H9 (cell line): ENCODE data around the gene IGF2. TPM values are rescaled to one million over a fixed set of nuclear protein-coding genes. Genes with fewer than 3 reads are reported as not detected.

ENCODE experiments used
- DNase-seq: peaks from one replicate; pipeline ENCODE4 v3.0.0-alpha.2; 2017
- H2AFZ ChIP-seq: one replicate; pipeline ENCODE4 v1.6.1; 2013; ENCODE audit warnings: mild to moderate bottlenecking, low read length, control low read depth, moderate library complexity
- H2AK5ac ChIP-seq: 2 replicates; pipeline ENCODE4 v1.6.1; 2013; ENCODE audit warnings: low read length, control low read depth, mixed read lengths; ENCODE audit not compliant: insufficient read length
- H2BK120ac ChIP-seq: one replicate; pipeline ENCODE4 v1.6.1; 2013; ENCODE audit warnings: low read depth, mild to moderate bottlenecking, low read length, control low read depth, inconsistent platforms; ENCODE audit not compliant: poor library complexity, severe bottlenecking
- H2BK12ac ChIP-seq: 2 replicates; pipeline ENCODE4 v1.6.1; 2013; ENCODE audit warnings: low read length, control low read depth, mixed read lengths, low read depth; ENCODE audit not compliant: insufficient read length
- H2BK15ac ChIP-seq: 2 replicates; pipeline ENCODE4 v1.6.1; 2013; ENCODE audit warnings: low read depth, low read length, control low read depth
- H2BK20ac ChIP-seq: one replicate; pipeline ENCODE4 v1.6.1; 2013; ENCODE audit warnings: low read depth, mild to moderate bottlenecking, low read length, control low read depth, inconsistent platforms; ENCODE audit not compliant: poor library complexity, severe bottlenecking
- H2BK5ac ChIP-seq: 2 replicates; pipeline ENCODE4 v1.6.1; 2013; ENCODE audit warnings: low read length, control low read depth, mixed read lengths; ENCODE audit not compliant: insufficient read length
- H3K14ac ChIP-seq: 2 replicates; pipeline ENCODE4 v1.6.1; 2013; ENCODE audit warnings: low read length, control low read depth; ENCODE audit not compliant: insufficient read depth
- H3K18ac ChIP-seq: 2 replicates; pipeline ENCODE4 v1.6.1; 2013; ENCODE audit warnings: low read depth, mild to moderate bottlenecking, mixed read lengths, low read length, control low read depth; ENCODE audit not compliant: insufficient read length
- H3K23ac ChIP-seq: 2 replicates; pipeline ENCODE4 v1.6.1; 2013; ENCODE audit warnings: low read length, control low read depth, mixed read lengths, low read depth; ENCODE audit not compliant: insufficient read length
- H3K23me2 ChIP-seq: 2 replicates; pipeline ENCODE4 v1.6.1; 2013; ENCODE audit warnings: low read depth, mild to moderate bottlenecking, mixed read lengths, low read length, control low read depth; ENCODE audit not compliant: insufficient read length, poor library complexity, severe bottlenecking
- H3K27ac ChIP-seq: 2 replicates; pipeline ENCODE4 v1.5.1; 2013; ENCODE audit warnings: low read length, control low read depth, mixed read lengths, low read depth; ENCODE audit not compliant: insufficient read length
- H3K27me3 ChIP-seq: 2 replicates; pipeline ENCODE4 v1.6.1; 2013; ENCODE audit warnings: low read length, control low read depth, inconsistent platforms; ENCODE audit not compliant: insufficient read depth
- H3K4ac ChIP-seq: 2 replicates; pipeline ENCODE4 v1.6.1; 2013; ENCODE audit warnings: low read depth, mild to moderate bottlenecking, control low read depth, inconsistent platforms, low read length, moderate library complexity
- H3K4me1 ChIP-seq: 2 replicates; pipeline ENCODE4 v1.6.1; 2013; ENCODE audit warnings: low read length, control low read depth, inconsistent platforms; ENCODE audit not compliant: insufficient read depth
- H3K4me2 ChIP-seq: 2 replicates; pipeline ENCODE4 v1.6.1; 2013; ENCODE audit warnings: low read length, control low read depth, mixed read lengths; ENCODE audit not compliant: insufficient read length, insufficient read depth
- H3K56ac ChIP-seq: 2 replicates; pipeline ENCODE4 v1.6.1; 2013; ENCODE audit warnings: low read depth, mild to moderate bottlenecking, mixed read lengths, low read length, control low read depth; ENCODE audit not compliant: insufficient read length
- H3K79me1 ChIP-seq: 2 replicates; pipeline ENCODE4 v1.6.1; 2013; ENCODE audit warnings: low read depth, mild to moderate bottlenecking, moderate library complexity, low read length, control low read depth, inconsistent platforms; ENCODE audit not compliant: insufficient read depth, poor library complexity, severe bottlenecking
- H3K79me2 ChIP-seq: 2 replicates; pipeline ENCODE4 v1.6.1; 2013; ENCODE audit warnings: low read length, control low read depth, inconsistent platforms; ENCODE audit not compliant: insufficient read depth
- H3K9ac ChIP-seq: 2 replicates; pipeline ENCODE4 v1.6.1; 2013; ENCODE audit warnings: low read length, control low read depth, mixed read lengths; ENCODE audit not compliant: insufficient read length; ENCODE audit errors: extremely low read depth
- H3K9me3 ChIP-seq: one replicate; pipeline ENCODE4 v1.6.1; 2013; ENCODE audit warnings: low read depth, low read length, inconsistent platforms; ENCODE audit not compliant: control insufficient read depth
- H3T11ph ChIP-seq: one replicate; pipeline ENCODE4 v1.6.1; 2013; ENCODE audit warnings: mild to moderate bottlenecking, low read length, control low read depth, inconsistent platforms
- H4K20me1 ChIP-seq: one replicate; pipeline ENCODE4 v1.6.1; 2013; ENCODE audit not compliant: control insufficient read depth, insufficient read length, insufficient read depth
- H4K5ac ChIP-seq: 2 replicates; pipeline ENCODE4 v1.6.1; 2013; ENCODE audit warnings: low read depth, mild to moderate bottlenecking, mixed read lengths, low read length, control low read depth; ENCODE audit not compliant: insufficient read length
- H4K8ac ChIP-seq: replicated peaks from 2 replicates; pipeline ENCODE4 v1.6.1; 2013; ENCODE audit warnings: low read length, control low read depth, mixed read lengths, low read depth; ENCODE audit not compliant: insufficient read length
- H4K91ac ChIP-seq: 2 replicates; pipeline ENCODE4 v1.6.1; 2013; ENCODE audit warnings: low read depth, mild to moderate bottlenecking, moderate library complexity, mixed read lengths, low read length, control low read depth; ENCODE audit not compliant: insufficient read length
- H3K27ac Mint-ChIP-seq, 3 experiments: 2 replicates in 2 of 3; 3 replicates in 1 of 3; pipeline ENCODE4 v1.8.0; 2020 to 2021; ENCODE audit warnings: mixed read lengths in 3 of 3, mild to moderate bottlenecking in 1 of 3, moderate library complexity in 1 of 3
- H3K27me3 Mint-ChIP-seq: 2 replicates; pipeline ENCODE4 v1.8.0; 2021; ENCODE audit warnings: low read depth, mild to moderate bottlenecking, moderate library complexity, mixed read lengths
- H3K36me3 Mint-ChIP-seq, 3 experiments: 2 replicates in 2 of 3; 3 replicates in 1 of 3; pipeline ENCODE4 v1.8.0; 2020 to 2021; ENCODE audit warnings: low read depth in 3 of 3, mixed read lengths in 3 of 3; ENCODE audit not compliant: insufficient read depth in 1 of 3
- H3K4me1 Mint-ChIP-seq, 2 experiments: 2 replicates each; pipeline ENCODE4 v1.8.0; 2020; ENCODE audit warnings: mixed read lengths in 2 of 2
- H3K4me3 Mint-ChIP-seq, 2 experiments: 2 replicates in 1 of 2; 3 replicates in 1 of 2; pipeline ENCODE4 v1.8.0; 2020 to 2021; ENCODE audit warnings: mild to moderate bottlenecking in 2 of 2, mixed read lengths in 2 of 2, moderate library complexity in 1 of 2
- H3K9me3 Mint-ChIP-seq, 2 experiments: 2 replicates in 1 of 2; 3 replicates in 1 of 2; pipeline ENCODE4 v1.8.0; 2020; ENCODE audit warnings: mild to moderate bottlenecking in 2 of 2, mixed read lengths in 2 of 2, moderate library complexity in 1 of 2
- WGBS: extraction: QIAGEN DNeasy Blood & Tissue Kit; methylation state at CpG from one replicate; pipeline ENCODE4 v1.1.7; 2013; ENCODE audit warnings: missing lambda C conversion rate, low lambda C conversion rate, mixed read lengths; ENCODE audit not compliant: insufficient read length; ENCODE audit errors: extremely low coverage; 5-methylcytosine and 5-hydroxymethylcytosine counted together
- total RNA-seq: library from RNA; stranded (reverse); gene quantifications from 2 replicates; pipeline ENCODE4 v1.2.1, GENCODE V29; 2021
- TF ChIP-seq, protein P1 (sequence below): fragments of 200-600 bp; sonication (generic); conservative IDR thresholded peaks from 3 replicates; pipeline ENCODE4 v1.8.0; 2021; ENCODE audit warnings: antibody characterized with exemption, mild to moderate bottlenecking

The IGF2 gene
- total RNA-seq, 1 experiment from 2014 or later: 2.8 TPM

DNA sequence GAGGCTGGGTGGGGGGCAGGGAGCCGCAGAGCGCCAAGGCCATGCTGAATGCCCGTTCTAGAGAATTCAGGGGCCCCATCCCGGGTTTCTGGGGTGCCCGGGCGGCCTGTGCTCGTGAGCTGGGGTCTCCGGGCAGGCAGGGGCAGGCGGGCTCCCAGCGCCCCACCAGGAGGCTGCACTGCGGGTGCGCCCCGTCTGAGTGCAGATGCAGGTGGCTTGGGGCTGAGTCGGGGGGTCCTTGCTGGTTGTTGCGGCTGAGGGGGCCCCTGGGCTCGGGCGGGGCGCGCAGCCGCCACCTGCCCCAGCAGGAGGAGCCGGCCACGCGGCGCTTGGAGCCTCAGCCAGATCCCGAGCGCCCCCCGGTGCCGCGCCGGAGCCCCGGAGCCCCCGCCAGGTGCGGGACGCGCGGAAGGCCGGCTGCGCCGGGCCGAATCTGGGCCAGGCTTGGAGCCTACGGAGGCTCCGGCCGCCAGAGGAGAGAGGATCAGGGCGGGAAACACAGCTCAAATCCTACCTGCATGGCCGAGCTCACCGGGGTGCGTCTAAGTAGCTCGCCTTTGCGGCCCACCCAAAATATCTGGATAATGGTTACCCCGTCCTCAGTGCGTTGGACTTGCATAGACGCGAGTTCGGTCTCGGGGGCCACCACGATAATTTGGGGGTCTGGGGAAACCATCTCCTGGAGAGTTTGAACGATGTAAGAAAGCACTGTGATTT lies 590 bp upstream of the IGF2 start:
- peaks cover 2% of the 10 kb centered on the region for H4K20me1 ChIP-seq
- no peaks in the 10 kb centered on the region for H3K4me1 ChIP-seq
- Mint-ChIP-seq H3K4me3 (peak overlapping the region in 1 of 2 experiments; percentile 44; a peak in 1 of 5 replicates), H3K27ac (no peak overlapping the region), H3K36me3 (no peaks in the 10 kb centered on the region; a peak in 1 of 7 replicates), H3K9me3 (peaks cover 2 to 9% of the 10 kb centered on the region in 2 experiments; a peak in 3 of 5 replicates), H3K27me3 (peaks cover 91% of the 10 kb centered on the region), H3K4me1 (peaks cover 11 to 23% of the 10 kb centered on the region in 2 experiments)
- H3K79me2 ChIP-seq: no peaks in the 10 kb centered on the region
- H2AFZ ChIP-seq: no peak overlapping the region
- H3K23ac ChIP-seq: no peak overlapping the region
- no peaks in the 10 kb centered on the region for H3K79me1 ChIP-seq
- no peak overlapping the region for H4K8ac ChIP-seq
- WGBS: no CpG with 5 or more reads among the region's 57 CpGs
- H3K27me3 ChIP-seq: peaks cover 66% of the 10 kb centered on the region
- H2BK120ac ChIP-seq: no peak overlapping the region
- H3K18ac ChIP-seq: no peak overlapping the region
- H3K14ac ChIP-seq: no peak overlapping the region
- no peak overlapping the region for H3K4ac ChIP-seq
- no peak overlapping the region for H2BK12ac ChIP-seq
- no peak overlapping the region for H2BK5ac ChIP-seq
- DNase-seq: no peak
- no peaks in the 10 kb centered on the region for H3K9me3 ChIP-seq
- no peak overlapping the region for H3K9ac ChIP-seq
- H4K5ac ChIP-seq: no peak overlapping the region
- no peak overlapping the region for H3T11ph ChIP-seq
- H4K91ac ChIP-seq: no peak overlapping the region
- no peak overlapping the region for H2BK20ac ChIP-seq
- TF ChIP-seq, protein P1, sequence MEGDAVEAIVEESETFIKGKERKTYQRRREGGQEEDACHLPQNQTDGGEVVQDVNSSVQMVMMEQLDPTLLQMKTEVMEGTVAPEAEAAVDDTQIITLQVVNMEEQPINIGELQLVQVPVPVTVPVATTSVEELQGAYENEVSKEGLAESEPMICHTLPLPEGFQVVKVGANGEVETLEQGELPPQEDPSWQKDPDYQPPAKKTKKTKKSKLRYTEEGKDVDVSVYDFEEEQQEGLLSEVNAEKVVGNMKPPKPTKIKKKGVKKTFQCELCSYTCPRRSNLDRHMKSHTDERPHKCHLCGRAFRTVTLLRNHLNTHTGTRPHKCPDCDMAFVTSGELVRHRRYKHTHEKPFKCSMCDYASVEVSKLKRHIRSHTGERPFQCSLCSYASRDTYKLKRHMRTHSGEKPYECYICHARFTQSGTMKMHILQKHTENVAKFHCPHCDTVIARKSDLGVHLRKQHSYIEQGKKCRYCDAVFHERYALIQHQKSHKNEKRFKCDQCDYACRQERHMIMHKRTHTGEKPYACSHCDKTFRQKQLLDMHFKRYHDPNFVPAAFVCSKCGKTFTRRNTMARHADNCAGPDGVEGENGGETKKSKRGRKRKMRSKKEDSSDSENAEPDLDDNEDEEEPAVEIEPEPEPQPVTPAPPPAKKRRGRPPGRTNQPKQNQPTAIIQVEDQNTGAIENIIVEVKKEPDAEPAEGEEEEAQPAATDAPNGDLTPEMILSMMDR: no peak
- H2AK5ac ChIP-seq: no peak overlapping the region
- H3K4me2 ChIP-seq: peak overlapping the region; percentile 20
- H3K23me2 ChIP-seq: peaks cover 14% of the 10 kb centered on the region
- no peak overlapping the region for H3K27ac ChIP-seq
- no peak overlapping the region for H2BK15ac ChIP-seq
- H3K56ac ChIP-seq: no peak overlapping the region
